H1 (cell line): ENCODE results near the gene AGGF1. TPM values are rescaled to one million over a fixed set of nuclear protein-coding genes. Genes with fewer than 3 reads are reported as not detected.

Source experiments
- CTCF ChIA-PET: fragments of 300-600 bp; sonication (Branson Sonifier 250); formaldehyde crosslinking; loops from one replicate; lab custom pipeline; 2021; ENCODE audit not compliant: partially characterized antibody; lab: Charles Lee
- POLR2A ChIA-PET: fragments of 300-600 bp; sonication (Branson Sonifier 250); formaldehyde crosslinking; loops from one replicate; lab custom pipeline; 2021; ENCODE audit warnings: inconsistent platforms; ENCODE audit not compliant: partially characterized antibody; lab: Charles Lee
- DNase-seq, 2 experiments: peaks; one replicate each; pipeline versions ENCODE4 v3.0.0 to v3.0.0-alpha.2; 2010 to 2022; ENCODE audit warnings: low spot score in 2 of 2, low read depth in 1 of 2, mixed read lengths in 1 of 2
- FAIRE-seq: peaks from 2 replicates; lab custom pipeline; 2011; peaks lifted over from hg19 to GRCh38; lab: Jason Lieb, UNC
- H2AFZ ChIP-seq: 2 replicates; pipeline ENCODE4 v1.8.1; 2012; ENCODE audit warnings: low read length, inconsistent platforms
- H2AK5ac ChIP-seq: 2 replicates; pipeline ENCODE4 v1.6.1; 2013; ENCODE audit warnings: low read depth, low read length
- H2BK120ac ChIP-seq: replicated peaks from 2 replicates; pipeline ENCODE3; 2013; ENCODE audit warnings: low read depth, low read length, inconsistent platforms
- H2BK12ac ChIP-seq: 2 replicates; pipeline ENCODE4 v1.6.1; 2013; ENCODE audit warnings: low read depth, low read length
- H2BK15ac ChIP-seq: 2 replicates; pipeline ENCODE4 v1.6.1; 2013; ENCODE audit warnings: low read length
- H2BK20ac ChIP-seq: 2 replicates; pipeline ENCODE4 v1.6.1; 2013; ENCODE audit warnings: low read length
- H2BK5ac ChIP-seq: 2 replicates; pipeline ENCODE4 v1.6.1; 2013; ENCODE audit warnings: low read depth, low read length
- H3K14ac ChIP-seq: 2 replicates; pipeline ENCODE4 v1.6.1; 2013; ENCODE audit warnings: inconsistent platforms; ENCODE audit not compliant: insufficient read length
- H3K18ac ChIP-seq: 2 replicates; pipeline ENCODE4 v1.6.1; 2013; ENCODE audit warnings: low read length; ENCODE audit errors: extremely low read depth
- H3K23ac ChIP-seq: 2 replicates; pipeline ENCODE4 v1.6.1; 2013; ENCODE audit warnings: inconsistent platforms; ENCODE audit not compliant: insufficient read length
- H3K23me2 ChIP-seq: 2 replicates; pipeline ENCODE4 v1.6.1; 2013; ENCODE audit warnings: low read depth, low read length
- H3K27ac ChIP-seq: 2 replicates; pipeline ENCODE4 v1.6.1; 2011; ENCODE audit warnings: low read depth, low read length, inconsistent platforms
- H3K27me3 ChIP-seq, 4 experiments: replicated peaks in 1 of 4; 1 replicate in 1 of 4; 2 replicates in 3 of 4; pipeline versions ENCODE4 v1.6.1 to v1.8.1; 2011 to 2013; ENCODE audit warnings: low read length in 3 of 4, mild to moderate bottlenecking in 3 of 4, inconsistent platforms in 2 of 4, mixed read lengths in 2 of 4, moderate library complexity in 1 of 4; ENCODE audit not compliant: control insufficient read depth in 3 of 4, insufficient read depth in 3 of 4; ENCODE audit errors: extremely low read depth in 1 of 4
- H3K36me3 ChIP-seq, 4 experiments: 2 replicates each; pipeline versions ENCODE4 v1.6.1 to v1.8.1; 2011 to 2013; ENCODE audit warnings: mild to moderate bottlenecking in 4 of 4, low read length in 3 of 4, moderate library complexity in 2 of 4, control low read depth in 1 of 4, inconsistent platforms in 1 of 4; ENCODE audit not compliant: insufficient read depth in 4 of 4, control insufficient read depth in 2 of 4
- H3K4ac ChIP-seq: replicated peaks from 2 replicates; pipeline ENCODE3; 2013; ENCODE audit warnings: low read length, low read depth, mixed read lengths, inconsistent platforms; ENCODE audit not compliant: insufficient read length
- H3K4me1 ChIP-seq, 4 experiments: replicated peaks in 1 of 4; 1 replicate in 1 of 4; 2 replicates in 3 of 4; pipeline versions ENCODE4 v1.6.1 to v1.8.1; 2011 to 2013; ENCODE audit warnings: low read length in 3 of 4, inconsistent platforms in 2 of 4, mixed read lengths in 1 of 4; ENCODE audit not compliant: insufficient read depth in 4 of 4, control insufficient read depth in 3 of 4
- H3K4me2 ChIP-seq, 2 experiments: 2 replicates each; pipeline versions ENCODE4 v1.6.1 to v1.8.1; 2011 to 2013; ENCODE audit warnings: low read depth in 2 of 2, low read length in 2 of 2, control low read depth in 1 of 2, inconsistent platforms in 1 of 2, mild to moderate bottlenecking in 1 of 2; ENCODE audit not compliant: insufficient read depth in 1 of 2
- H3K4me3 ChIP-seq, 4 experiments: fragments of 200-600, 300-600 bp in 1 of 4; sonication (generic), shearing (Covaris generic), sonication (Bioruptor Twin) in 1 of 4; 2 replicates each; pipeline versions ENCODE4 v1.5.1 to v1.8.1; 2011 to 2016; ENCODE audit warnings: low read length in 4 of 4, low read depth in 3 of 4, control low read depth in 2 of 4, inconsistent platforms in 2 of 4, mild to moderate bottlenecking in 2 of 4, mixed read lengths in 1 of 4, moderate library complexity in 1 of 4; ENCODE audit not compliant: insufficient read depth in 2 of 4; ENCODE audit errors: extremely low read depth in 1 of 4
- H3K56ac ChIP-seq: replicated peaks from 2 replicates; pipeline ENCODE3; 2013; ENCODE audit warnings: low read depth, mild to moderate bottlenecking, mixed read lengths, low read length, inconsistent platforms; ENCODE audit not compliant: insufficient read length
- H3K79me1 ChIP-seq: 2 replicates; pipeline ENCODE4 v1.6.1; 2013; ENCODE audit warnings: low read depth, low read length, control low read depth
- H3K79me2 ChIP-seq, 2 experiments: 2 replicates each; pipeline versions ENCODE4 v1.6.1 to v1.8.1; 2012 to 2013; ENCODE audit warnings: low read length in 2 of 2, mild to moderate bottlenecking in 2 of 2, inconsistent platforms in 1 of 2; ENCODE audit not compliant: insufficient read depth in 2 of 2, control insufficient read depth in 1 of 2
- H3K9ac ChIP-seq, 4 experiments: replicated peaks in 1 of 4; 1 replicate in 1 of 4; 2 replicates in 3 of 4; pipeline versions ENCODE4 v1.6.1 to v1.8.1; 2011 to 2013; ENCODE audit warnings: low read depth in 3 of 4, low read length in 3 of 4, control low read depth in 2 of 4, mild to moderate bottlenecking in 2 of 4, moderate library complexity in 2 of 4, inconsistent platforms in 1 of 4; ENCODE audit errors: extremely low read depth in 1 of 4
- H3K9me3 ChIP-seq, 2 experiments: 2 replicates each; pipeline versions ENCODE4 v1.6.1 to v1.8.1; 2012 to 2013; ENCODE audit warnings: mild to moderate bottlenecking in 2 of 2, moderate library complexity in 2 of 2, control low read depth in 1 of 2, inconsistent platforms in 1 of 2, low read depth in 1 of 2, low read length in 1 of 2, mixed read lengths in 1 of 2; ENCODE audit not compliant: insufficient read depth in 2 of 2
- H4K20me1 ChIP-seq, 2 experiments: replicated peaks in 1 of 2; 2 replicates each; pipeline versions ENCODE3 to v1.8.1; 2011 to 2013; ENCODE audit warnings: inconsistent platforms in 2 of 2, low read length in 2 of 2, mild to moderate bottlenecking in 1 of 2; ENCODE audit not compliant: insufficient read depth in 2 of 2, control insufficient read depth in 1 of 2
- H4K5ac ChIP-seq: 2 replicates; pipeline ENCODE4 v1.6.1; 2013; ENCODE audit warnings: low read length, low read depth, mixed read lengths, inconsistent platforms; ENCODE audit not compliant: insufficient read length
- H4K8ac ChIP-seq: 2 replicates; pipeline ENCODE4 v1.8.0; 2013; ENCODE audit warnings: mild to moderate bottlenecking, moderate library complexity, low read length, inconsistent platforms; ENCODE audit not compliant: insufficient read depth; ENCODE audit errors: extremely low read depth
- H4K91ac ChIP-seq: replicated peaks from 2 replicates; pipeline ENCODE3; 2013; ENCODE audit warnings: low read length, mixed read lengths, inconsistent platforms; ENCODE audit not compliant: insufficient read length
- BCL11A ChIP-seq, 2 experiments: IDR thresholded peaks; one replicate each; pipeline ENCODE4 v1.6.1; 2011; ENCODE audit warnings: low read depth in 2 of 2, low read length in 2 of 2, mild to moderate bottlenecking in 2 of 2
- GABPA ChIP-seq: IDR thresholded peaks from 2 replicates; pipeline ENCODE4 v1.6.1; 2011; ENCODE audit warnings: mild to moderate bottlenecking, low read length, moderate library complexity, borderline replicate concordance; ENCODE audit not compliant: insufficient read depth
- RFX5 ChIP-seq: IDR thresholded peaks from 2 replicates; pipeline ENCODE4 v1.6.1; 2011; ENCODE audit warnings: low read depth, low read length, improper control_type of control experiment, borderline replicate concordance
- SUZ12 ChIP-seq: fragments of 200-600 bp; sonication (generic); IDR thresholded peaks from 2 replicates; pipeline ENCODE4 v1.6.1; 2012; ENCODE audit warnings: mild to moderate bottlenecking, inconsistent platforms, low read length, moderate library complexity, mixed read lengths
- WGBS, 2 experiments: shearing (Covaris generic) in 1 of 2; methylation state at CpG; one replicate each; pipeline versions ENCODE4 v1.1.6 to v1.1.7; 2013 to 2015; ENCODE audit warnings: low lambda C conversion rate in 2 of 2, mixed read lengths in 2 of 2, inconsistent platforms in 1 of 2, low coverage in 1 of 2, missing lambda C conversion rate in 1 of 2; ENCODE audit not compliant: insufficient replicate concordance in 2 of 2, insufficient coverage in 1 of 2, insufficient read length in 1 of 2; ENCODE audit errors: extremely low coverage in 1 of 2, missing lambda C conversion rate in 1 of 2; 5-methylcytosine and 5-hydroxymethylcytosine counted together
- polyA plus RNA-seq, 7 experiments: library from polyadenylated mRNA; depleted of rRNA in 3 of 7; stranded (reverse) in 5 of 7; unstranded in 2 of 7; fragments of >200 nt in 5 of 7; fragments of 200-250 nt in 2 of 7; gene quantifications; 1 replicate in 5 of 7; 2 replicates in 1 of 7; 4 replicates in 1 of 7; pipeline versions ENCODE4 v1.2.1 to v1.2.3, GENCODE V29; 2011 to 2013; ENCODE audit warnings: missing spikeins in 2 of 7, mixed read lengths in 2 of 7
- total RNA-seq: library from RNA; stranded (reverse); fragmentation: NEBNext Ultra II Directional; extraction: Animal tissue kit (Norgen Biotek cat#: 25700); gene quantifications from 2 replicates; pipeline ENCODE4 v1.2.1, GENCODE V29; 2021
- TF ChIP-seq, protein P1 (sequence below), 3 experiments: IDR thresholded peaks; 1 replicate in 2 of 3; 2 replicates in 1 of 3; pipeline versions ENCODE4 v1.5.1 to v1.6.1; 2011; ENCODE audit warnings: low read length in 3 of 3, mild to moderate bottlenecking in 3 of 3, inconsistent platforms in 2 of 3, low read depth in 1 of 3, moderate library complexity in 1 of 3; ENCODE audit not compliant: insufficient read depth in 1 of 3; ENCODE audit errors: control extremely low read depth in 1 of 3
- TF ChIP-seq, protein P2 (sequence below): IDR thresholded peaks from 2 replicates; pipeline ENCODE4 v1.6.1; 2011; ENCODE audit warnings: low read length, improper control_type of control experiment

Gene AGGF1
- total and polyA plus RNA-seq, 2 of the 8 experiments (the other 6 are each of a cell fraction or from before 2014, with no cell fraction given): 7.3 to 19.0 TPM

DNA sequence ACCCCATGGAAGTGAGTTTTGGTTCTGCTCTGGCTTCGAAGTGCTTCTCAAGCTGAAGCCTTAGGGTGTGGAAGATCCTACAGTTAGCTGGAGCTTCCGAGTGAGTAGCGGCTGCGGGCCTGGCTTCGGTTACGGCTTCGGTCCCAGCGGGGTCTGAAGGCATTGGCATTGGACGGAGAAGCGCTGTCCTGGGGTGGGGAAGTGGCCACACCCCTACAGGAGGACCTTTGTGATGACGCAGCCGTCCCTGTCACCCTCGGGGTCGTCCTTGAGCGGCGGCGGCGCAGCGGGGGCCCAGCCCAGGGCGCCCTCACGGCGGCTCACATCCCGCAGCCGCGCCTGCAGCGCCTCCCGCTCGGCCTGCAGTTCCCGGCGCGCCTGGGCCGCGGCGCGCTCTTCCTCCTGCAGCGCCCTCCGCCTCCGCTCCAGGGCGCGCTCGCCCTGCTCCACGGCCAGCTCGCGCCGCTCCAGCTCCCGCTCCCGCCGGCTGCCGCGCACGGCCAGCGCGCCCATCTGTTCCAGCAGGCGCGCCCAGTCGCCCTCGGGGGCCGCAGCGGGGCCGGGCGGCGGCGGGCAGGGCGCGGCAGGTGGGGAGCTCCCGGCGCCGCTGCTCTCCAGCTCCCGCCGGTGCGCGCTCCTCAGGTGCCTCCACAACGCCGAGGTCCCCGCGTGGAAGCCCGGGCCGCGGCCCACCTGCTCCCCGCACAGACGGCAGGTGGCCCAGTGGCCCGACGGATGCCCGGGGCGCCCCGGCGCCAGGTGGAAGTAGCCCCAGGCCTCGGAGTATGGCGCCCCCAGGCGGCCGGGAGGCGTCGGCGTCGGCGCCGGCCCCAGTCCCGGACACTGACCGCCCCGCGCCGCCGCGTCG, 47.0 kb downstream of the AGGF1 start:
- CTCF ChIA-PET: interaction anchor here (0.7 to 2.9 kb wide), 28 partner anchors 9 to 362 kb away, joined by 3 to 15 read pairs (median 5); partner anchors contain the start of genes AGGF1, S100Z and ZBED3
- H2AK5ac ChIP-seq: no peak overlapping the region
- no peak overlapping the region for H2BK20ac ChIP-seq
- no peaks in the 10 kb centered on the region for H3K36me3 ChIP-seq
- DNase-seq (peak in 1 of 2 experiments; percentile 94), FAIRE-seq (no peak)
- H4K91ac ChIP-seq: no peak overlapping the region
- H3K18ac ChIP-seq: no peak overlapping the region
- no peak overlapping the region for H3K23ac ChIP-seq
- H3K4me1 ChIP-seq: no peaks in the 10 kb centered on the region; a peak in 2 of 7 replicates
- no peak overlapping the region for H3K56ac ChIP-seq
- no peak overlapping the region for H2BK12ac ChIP-seq
- H3K27ac ChIP-seq: no peak overlapping the region
- peaks cover 4% of the 10 kb centered on the region; the same call in 1 of the 2 replicates for H3K23me2 ChIP-seq
- no peaks in the 10 kb centered on the region for H4K20me1 ChIP-seq
- no peaks in the 10 kb centered on the region for H3K79me2 ChIP-seq
- peaks cover 0 to 4% (median 2%) of the 10 kb centered on the region in 4 experiments; a peak in 1 of 7 replicates for H3K27me3 ChIP-seq
- H2AFZ ChIP-seq: peak overlapping the region; percentile 31; the same call in 1 of the 2 replicates
- H4K8ac ChIP-seq: no peak overlapping the region
- no peaks in the 10 kb centered on the region for H3K9me3 ChIP-seq
- H3K4me2 ChIP-seq: peak overlapping the region; percentile 48 to 90
- no peak overlapping the region for H2BK15ac ChIP-seq
- H3K4me3 ChIP-seq: peak overlapping the region; percentile 41 to 72 (median 63)
- peak overlapping the region in 3 of 4 experiments; percentile 25 to 79 (median 47); a peak in 5 of 7 replicates for H3K9ac ChIP-seq
- no peak overlapping the region for H3K4ac ChIP-seq
- no peak overlapping the region for H2BK120ac ChIP-seq
- 8% methylated on average over 61 of the region's 105 CpGs; no CpG with 5 or more reads in 1 of the 2 experiments for WGBS, 2 experiments
- no peaks in the 10 kb centered on the region for H3K79me1 ChIP-seq
- H3K14ac ChIP-seq: no peak overlapping the region
- no peak overlapping the region for H4K5ac ChIP-seq
- POLR2A ChIA-PET: interaction anchor here (0.6 to 2.7 kb wide), 12 partner anchors 9 to 1492 kb away, joined by 3 to 76 read pairs (median 4); partner anchors contain the start of gene ZBED3
- H2BK5ac ChIP-seq: no peak overlapping the region; the same call in 1 of the 2 replicates
- TF ChIP-seq GABPA: peak; percentile 67; the same call in 1 of the 2 replicates
- TF ChIP-seq, protein P1, sequence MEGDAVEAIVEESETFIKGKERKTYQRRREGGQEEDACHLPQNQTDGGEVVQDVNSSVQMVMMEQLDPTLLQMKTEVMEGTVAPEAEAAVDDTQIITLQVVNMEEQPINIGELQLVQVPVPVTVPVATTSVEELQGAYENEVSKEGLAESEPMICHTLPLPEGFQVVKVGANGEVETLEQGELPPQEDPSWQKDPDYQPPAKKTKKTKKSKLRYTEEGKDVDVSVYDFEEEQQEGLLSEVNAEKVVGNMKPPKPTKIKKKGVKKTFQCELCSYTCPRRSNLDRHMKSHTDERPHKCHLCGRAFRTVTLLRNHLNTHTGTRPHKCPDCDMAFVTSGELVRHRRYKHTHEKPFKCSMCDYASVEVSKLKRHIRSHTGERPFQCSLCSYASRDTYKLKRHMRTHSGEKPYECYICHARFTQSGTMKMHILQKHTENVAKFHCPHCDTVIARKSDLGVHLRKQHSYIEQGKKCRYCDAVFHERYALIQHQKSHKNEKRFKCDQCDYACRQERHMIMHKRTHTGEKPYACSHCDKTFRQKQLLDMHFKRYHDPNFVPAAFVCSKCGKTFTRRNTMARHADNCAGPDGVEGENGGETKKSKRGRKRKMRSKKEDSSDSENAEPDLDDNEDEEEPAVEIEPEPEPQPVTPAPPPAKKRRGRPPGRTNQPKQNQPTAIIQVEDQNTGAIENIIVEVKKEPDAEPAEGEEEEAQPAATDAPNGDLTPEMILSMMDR (IDR thresholded peaks at IDR 0.05; ENCODE audit: control extremely low read depth in 1 of 3, insufficient read depth in 1 of 3, low read depth in 1 of 3, low read length in 3 of 3): peak; percentile 72 to 90 (median 82)
- TF ChIP-seq SUZ12: no peak
- TF ChIP-seq, protein P2, sequence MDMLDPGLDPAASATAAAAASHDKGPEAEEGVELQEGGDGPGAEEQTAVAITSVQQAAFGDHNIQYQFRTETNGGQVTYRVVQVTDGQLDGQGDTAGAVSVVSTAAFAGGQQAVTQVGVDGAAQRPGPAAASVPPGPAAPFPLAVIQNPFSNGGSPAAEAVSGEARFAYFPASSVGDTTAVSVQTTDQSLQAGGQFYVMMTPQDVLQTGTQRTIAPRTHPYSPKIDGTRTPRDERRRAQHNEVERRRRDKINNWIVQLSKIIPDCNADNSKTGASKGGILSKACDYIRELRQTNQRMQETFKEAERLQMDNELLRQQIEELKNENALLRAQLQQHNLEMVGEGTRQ: no peak
- no peak for TF ChIP-seq RFX5
- TF ChIP-seq BCL11A (IDR thresholded peaks at IDR 0.05; ENCODE audit: low read depth in 2 of 2, low read length in 2 of 2): no peak
